ENCODE data around the gene OR4A15. TPM values are rescaled to one million over a fixed set of nuclear protein-coding genes. Genes with fewer than 3 reads are reported as not detected.

OR4A15 gene
- total RNA-seq, result not detected

GRCh38 chr11:55367674-55368073 is at the start of gene OR4A15:
TSS of gene OR4A15 (plus strand) at chr11:55367974. CDS start at chr11:55367974, 0 bp downstream.
- no peak for DNase-seq

DNA sequence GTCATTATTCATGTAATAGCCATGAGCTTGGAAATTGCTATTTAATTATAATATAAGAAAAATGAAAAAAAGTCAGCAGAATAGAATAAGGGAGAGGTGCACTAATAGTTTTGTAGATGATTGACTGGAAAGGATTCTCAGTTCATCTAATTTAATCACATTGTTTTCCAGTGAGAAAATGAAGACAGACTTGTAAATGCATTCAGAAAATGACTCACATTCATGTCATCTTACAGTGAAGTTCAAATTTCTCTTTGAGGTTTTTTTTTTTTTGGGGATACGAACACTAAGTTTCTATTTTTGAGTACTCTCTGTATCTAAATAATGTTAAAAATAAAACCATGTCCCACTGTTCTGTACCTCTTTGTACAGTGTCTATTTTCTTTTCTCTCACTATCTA is 43.3 kb upstream of the OR4A15 start:
- no peak for DNase-seq

DNA sequence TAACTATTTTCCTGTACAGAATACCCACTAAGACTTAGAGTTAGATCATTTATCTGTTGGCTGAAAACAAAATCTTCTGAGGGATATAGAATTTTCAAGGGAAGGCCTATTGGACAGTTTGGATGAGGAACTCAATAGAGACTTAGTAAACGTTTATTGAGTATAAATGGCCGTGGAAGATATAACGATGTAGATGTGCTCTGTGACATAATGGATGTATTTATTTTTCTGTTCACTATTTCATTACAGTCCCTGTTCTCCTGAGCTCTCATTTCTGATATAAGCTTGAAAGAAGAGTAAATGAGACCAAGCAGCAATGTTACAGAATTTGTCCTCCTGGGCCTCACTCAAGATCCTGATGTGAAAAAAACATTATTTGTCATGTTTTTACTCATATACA is 24.9 kb upstream of the OR4A15 start, which contains the start of gene OR4A16:
Gene OR4A16, plus strand, starts transcription at position 301 of the 400 bp plus-strand sequence. Its CDS starts 0 bp downstream, at position 301.
- DNase-seq, result no peak

DNA sequence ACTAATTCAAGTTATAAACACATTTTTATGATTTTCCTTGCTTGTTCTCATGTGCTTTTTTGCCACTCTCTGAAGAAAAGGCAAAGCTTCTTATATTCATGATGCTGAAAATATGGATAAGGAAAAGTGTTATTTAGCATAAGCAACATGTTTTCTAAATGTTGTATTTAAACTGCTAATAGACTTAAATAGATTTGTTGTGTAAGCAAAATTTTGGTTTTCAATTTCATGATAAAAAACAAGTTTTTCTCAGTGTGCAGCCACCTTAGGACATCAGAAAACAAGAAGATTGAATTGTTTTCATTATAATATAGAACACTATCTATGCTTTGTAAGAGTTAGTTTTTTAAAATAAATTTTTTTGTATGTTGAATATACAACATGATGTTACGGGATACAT is 22.5 kb upstream of the OR4A15 start:
- no peak for DNase-seq

DNA sequence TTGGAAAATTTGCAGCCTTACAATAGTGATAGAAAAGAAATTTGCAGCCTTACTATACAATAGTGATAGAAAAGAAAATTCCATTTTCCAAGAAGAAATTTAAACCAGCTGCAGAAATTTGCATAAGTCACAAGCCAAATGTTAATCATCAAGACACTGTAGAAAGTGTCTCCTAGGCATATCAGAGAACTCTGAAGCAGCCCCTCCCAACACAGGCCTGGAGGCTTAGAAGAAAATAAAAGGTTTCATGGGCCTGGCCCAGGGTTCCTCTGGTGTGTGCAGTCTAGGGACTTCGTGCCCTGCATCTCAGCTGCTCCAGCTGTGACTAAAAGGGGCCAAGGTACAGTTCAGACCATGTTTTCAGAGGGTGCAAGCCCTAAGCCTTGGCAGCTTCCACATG is 18.7 kb upstream of the OR4A15 start:
- no peak for DNase-seq

- no peak for DNase-seq
Measured at GRCh38 chr11:55357560-55358184, 10.1 kb upstream of the OR4A15 start.

- no peak for DNase-seq
Measured at GRCh38 chr11:55401011-55401410, 33.2 kb downstream of the OR4A15 start.

Small RNA genes lying within 50 kb of the gene (small RNA-seq; reads per million reads assigned to genes)
- not detected for gene OR4X7P (ENCODE audit: low replicate concordance)

Other genes starting within 250 kb of the OR4A15 start
- not detected for gene TRIM48, start 105.8 kb upstream of the OR4A15 start, total RNA-seq
- gene OR4A16, start 24.8 kb upstream of the OR4A15 start, total RNA-seq, result not detected
- gene OR4C15, start 186.5 kb downstream of the OR4A15 start, total RNA-seq, result not detected
- not detected for gene OR4C16, start 204.2 kb downstream of the OR4A15 start, total RNA-seq
- gene OR4C11, start 239.7 kb downstream of the OR4A15 start, total RNA-seq, result not detected